NCI-H748 treated with DMSO at 0.1 percent for 48 hours (cell line): ENCODE measurements around the gene C1R.

Experiments used
- DNase-seq: peaks from one replicate; lab custom pipeline; 2025; lab: John Stamatoyannopoulos, UW

C1R gene

GRCh38 chr12:7096979-7097378 lies 4.7 kb upstream of the C1R start:
- no peak for DNase-seq

- no peak for DNase-seq
Observed at GRCh38 chr12:7096006-7096932, 4.0 kb upstream of the C1R start.

- DNase-seq = no peak
Observed at GRCh38 chr12:7093892-7094291, 1.6 kb upstream of the C1R start.

GRCh38 chr12:7093486-7093885 lies 1.2 kb upstream of the C1R start:
- no peak for DNase-seq

- no peak for DNase-seq
Observed at GRCh38 chr12:7092986-7093460, 778 bp upstream of the C1R start.

GRCh38 chr12:7091660-7092228 lies 501 bp downstream of the C1R start:
- no peak for DNase-seq

- no peak for DNase-seq
Observed at GRCh38 chr12:7091171-7091570, 1.1 kb downstream of the C1R start.

GRCh38 chr12:7090222-7090998 lies 1.8 kb downstream of the C1R start:
- DNase-seq = no peak

GRCh38 chr12:7089196-7089871 lies 2.9 kb downstream of the C1R start:
- DNase-seq = no peak

GRCh38 chr12:7083125-7083524 lies 9.1 kb downstream of the C1R start:
- no peak for DNase-seq

GRCh38 chr12:7081037-7081436 lies 11.2 kb downstream of the C1R start:
- DNase-seq = no peak

- no peak for DNase-seq
Observed at GRCh38 chr12:7079826-7080125, 12.5 kb downstream of the C1R start.

- no peak for DNase-seq
Observed at GRCh38 chr12:7078163-7078562, 14.1 kb downstream of the C1R start.

- no peak for DNase-seq
Observed at GRCh38 chr12:7076493-7076892, 15.8 kb downstream of the C1R start.

GRCh38 chr12:7075939-7076338 lies 16.3 kb downstream of the C1R start:
- no peak for DNase-seq

- DNase-seq = no peak
Observed at GRCh38 chr12:7075518-7075917, 16.7 kb downstream of the C1R start.

- no peak for DNase-seq
Observed at GRCh38 chr12:7073946-7074345, 18.3 kb downstream of the C1R start.

- no peak for DNase-seq
Observed at GRCh38 chr12:7072554-7072953, 19.7 kb downstream of the C1R start.

GRCh38 chr12:7072035-7072434 lies 20.2 kb downstream of the C1R start:
- no peak for DNase-seq

GRCh38 chr12:7069386-7069785 lies 22.9 kb downstream of the C1R start:
- DNase-seq = no peak

GRCh38 chr12:7068994-7069346 lies 23.3 kb downstream of the C1R start:
- DNase-seq = no peak

GRCh38 chr12:7068240-7068993 lies 23.8 kb downstream of the C1R start:
- no peak for DNase-seq
